ENCODE data around the gene ZNF710. TPM values are rescaled to one million over a fixed set of nuclear protein-coding genes. Genes with fewer than 3 reads are reported as not detected.

ZNF710 gene, protein sequence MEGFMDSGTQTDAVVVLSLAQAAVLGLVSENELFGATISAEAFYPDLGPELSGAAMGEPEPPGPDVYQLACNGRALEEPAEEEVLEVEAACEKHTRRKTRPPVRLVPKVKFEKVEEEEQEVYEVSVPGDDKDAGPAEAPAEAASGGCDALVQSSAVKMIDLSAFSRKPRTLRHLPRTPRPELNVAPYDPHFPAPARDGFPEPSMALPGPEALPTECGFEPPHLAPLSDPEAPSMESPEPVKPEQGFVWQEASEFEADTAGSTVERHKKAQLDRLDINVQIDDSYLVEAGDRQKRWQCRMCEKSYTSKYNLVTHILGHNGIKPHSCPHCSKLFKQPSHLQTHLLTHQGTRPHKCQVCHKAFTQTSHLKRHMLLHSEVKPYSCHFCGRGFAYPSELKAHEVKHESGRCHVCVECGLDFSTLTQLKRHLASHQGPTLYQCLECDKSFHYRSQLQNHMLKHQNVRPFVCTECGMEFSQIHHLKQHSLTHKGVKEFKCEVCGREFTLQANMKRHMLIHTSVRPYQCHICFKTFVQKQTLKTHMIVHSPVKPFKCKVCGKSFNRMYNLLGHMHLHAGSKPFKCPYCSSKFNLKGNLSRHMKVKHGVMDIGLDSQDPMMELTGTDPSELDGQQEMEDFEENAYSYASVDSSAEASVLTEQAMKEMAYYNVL
- total RNA-seq = 5.7 TPM in 2 replicates

DNA sequence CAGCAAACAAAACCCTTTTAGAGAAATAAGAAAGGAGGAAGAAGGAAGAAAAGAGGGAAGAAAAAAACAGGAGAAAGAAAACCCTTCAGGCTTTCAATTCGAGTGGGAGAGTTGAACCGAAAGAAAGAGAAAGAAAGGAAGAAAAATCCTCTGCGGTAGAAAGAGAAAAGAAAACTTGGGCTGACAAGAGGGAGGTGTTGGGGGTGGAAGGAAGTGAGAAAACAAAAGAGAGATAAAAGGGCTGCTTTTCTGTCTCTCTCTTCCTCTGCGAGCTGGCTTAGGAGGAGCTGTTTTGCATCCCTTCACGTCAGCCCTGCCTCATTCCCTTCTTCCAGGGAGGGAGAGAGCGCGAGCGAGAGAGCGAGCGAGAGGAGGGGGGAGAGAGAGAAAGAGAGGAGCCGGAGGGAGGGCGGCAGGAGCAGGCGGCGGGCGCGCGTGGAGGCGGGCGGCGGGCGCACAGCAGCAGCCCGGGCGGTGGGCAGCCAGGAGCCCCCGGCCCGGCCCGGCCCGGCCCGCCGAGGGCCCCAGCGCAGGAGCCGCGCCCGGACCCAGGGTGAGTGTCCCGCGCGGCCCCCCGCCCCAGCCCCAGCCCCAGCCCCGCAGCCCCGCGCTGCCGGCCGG lies at the start of gene ZNF710:
Gene ZNF710 (plus strand): TSS at position 263 of the 621 bp plus-strand sequence. CDS start 65,814 bp downstream, outside the sequence.

DNA sequence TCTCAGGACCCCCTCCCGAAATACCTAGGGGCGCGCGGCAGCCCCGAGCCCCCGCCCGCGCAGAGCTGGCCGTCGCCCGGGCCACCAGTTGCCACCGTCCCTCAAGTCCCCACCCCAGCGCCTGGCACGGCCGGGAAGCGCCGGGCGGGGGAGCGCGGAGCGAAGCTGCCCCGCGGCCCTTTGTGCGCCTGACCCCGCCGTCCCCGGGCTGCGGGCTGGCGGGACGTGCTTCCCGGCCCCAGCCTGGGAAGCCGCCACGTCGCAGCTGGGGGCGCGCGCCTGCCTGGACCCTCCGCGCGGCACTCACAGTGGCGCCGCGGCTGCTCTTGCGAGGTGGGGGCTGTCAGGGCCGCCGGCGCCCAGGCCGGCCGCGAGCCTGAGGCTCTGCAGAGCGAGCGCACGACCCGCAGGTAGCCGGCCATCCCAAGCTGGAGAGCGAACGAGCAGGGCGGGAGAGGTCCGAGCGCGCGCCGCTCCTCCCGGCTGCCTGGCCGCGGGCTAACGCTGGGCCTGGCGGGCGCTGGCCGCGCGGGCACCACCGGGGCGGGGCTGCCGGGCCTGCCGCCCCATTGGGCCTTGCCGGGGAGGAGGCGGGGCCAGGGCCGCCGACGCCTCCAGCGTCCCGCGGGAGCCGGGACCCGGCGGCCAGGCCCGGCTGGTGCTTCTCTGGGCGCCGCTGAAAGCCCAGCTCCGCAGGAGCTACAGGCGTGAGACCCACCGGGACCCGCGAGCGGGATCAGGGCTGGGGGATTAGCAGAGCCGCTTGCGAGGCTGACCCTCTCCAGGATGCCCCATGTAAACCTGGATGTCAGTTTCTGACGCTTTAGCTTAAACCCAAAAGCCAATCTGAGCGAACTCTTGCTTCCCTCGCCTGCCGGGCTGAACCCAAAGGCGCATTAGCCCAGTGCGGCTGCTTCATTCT lies 101.1 kb downstream of the ZNF710 start, which contains the start of gene IDH2:
Gene IDH2 (minus strand): TSS at position 500 of the 922 bp plus-strand sequence. CDS start 78 bp downstream, at position 422.

Other genes with a start within 250 kb of the ZNF710 start
- gene MESP2, start 225.0 kb upstream of the ZNF710 start, total RNA-seq = 0.98 and 1.3 TPM in 2 replicates
- gene ANPEP, start 186.5 kb upstream of the ZNF710 start, total RNA-seq = 103 and 119 TPM in 2 replicates
- 19.4 and 32.0 TPM in 2 replicates for gene AP3S2, start 107.3 kb upstream of the ZNF710 start, total RNA-seq
- gene ARPIN, start 88.4 kb upstream of the ZNF710 start, total RNA-seq = 7.1 and 7.2 TPM in 2 replicates
- gene IDH2, start 101.1 kb downstream of the ZNF710 start, total RNA-seq = 24.0 and 27.2 TPM in 2 replicates
- gene SEMA4B, start 200.0 kb downstream of the ZNF710 start, total RNA-seq = 14.7 and 24.3 TPM in 2 replicates
- gene CIB1, start 232.6 kb downstream of the ZNF710 start, total RNA-seq = 29.1 and 29.3 TPM in 2 replicates
- 4.7 and 16.0 TPM in 2 replicates for gene GDPGP1, start 232.9 kb downstream of the ZNF710 start, total RNA-seq
- not detected in 2 replicates for gene TTLL13, start 248.2 kb downstream of the ZNF710 start, total RNA-seq

All from cardiac ventricle fibroblast (primary cell).